Measurements from ENCODE around the gene HEMK1.
A peak's percentile ranks its signal among the peaks of the same experiment; 100 is the strongest.

Gene HEMK1

DNA sequence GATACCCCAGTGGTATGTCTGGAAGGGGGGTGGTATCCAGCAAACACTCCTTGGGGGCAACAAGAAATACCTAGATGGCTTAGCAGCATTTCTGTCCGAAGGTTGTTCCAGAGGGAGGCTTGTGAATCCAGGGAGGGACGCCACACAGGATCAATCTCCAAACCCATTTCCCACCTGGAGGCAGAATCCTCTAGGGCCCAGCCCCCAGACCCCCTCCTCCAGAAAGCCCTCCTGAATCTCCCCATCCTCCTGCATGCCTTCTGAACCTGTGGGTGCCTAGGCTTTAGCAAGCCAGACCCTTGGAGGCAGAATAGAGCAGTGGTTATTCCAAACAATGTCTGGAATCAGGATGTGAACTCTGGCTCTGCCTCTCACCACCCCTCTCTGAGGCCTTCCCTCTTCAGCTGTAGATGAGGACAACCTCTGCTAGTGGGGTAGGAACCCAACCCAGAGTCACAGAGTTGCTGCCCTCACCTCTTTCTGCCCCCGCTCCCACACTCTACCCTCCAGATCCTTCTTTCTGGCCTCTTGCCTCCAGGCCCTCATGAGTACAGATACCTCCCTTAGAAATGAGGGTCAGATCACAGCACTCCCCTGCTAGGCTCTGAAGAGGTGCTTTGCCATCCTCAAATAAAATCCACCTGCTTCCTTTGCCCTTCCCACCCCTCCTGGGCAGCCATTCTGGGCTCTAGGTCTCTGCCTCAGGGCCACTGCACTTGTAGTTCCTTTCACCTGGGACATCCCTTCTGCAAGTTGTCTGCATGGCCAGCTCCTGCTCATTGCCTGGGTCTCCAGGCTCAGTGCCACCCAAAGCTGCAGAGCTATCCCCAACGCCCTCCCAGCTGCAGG is 34.2 kb downstream of the HEMK1 start:
- DNase-seq = no peak

DNA sequence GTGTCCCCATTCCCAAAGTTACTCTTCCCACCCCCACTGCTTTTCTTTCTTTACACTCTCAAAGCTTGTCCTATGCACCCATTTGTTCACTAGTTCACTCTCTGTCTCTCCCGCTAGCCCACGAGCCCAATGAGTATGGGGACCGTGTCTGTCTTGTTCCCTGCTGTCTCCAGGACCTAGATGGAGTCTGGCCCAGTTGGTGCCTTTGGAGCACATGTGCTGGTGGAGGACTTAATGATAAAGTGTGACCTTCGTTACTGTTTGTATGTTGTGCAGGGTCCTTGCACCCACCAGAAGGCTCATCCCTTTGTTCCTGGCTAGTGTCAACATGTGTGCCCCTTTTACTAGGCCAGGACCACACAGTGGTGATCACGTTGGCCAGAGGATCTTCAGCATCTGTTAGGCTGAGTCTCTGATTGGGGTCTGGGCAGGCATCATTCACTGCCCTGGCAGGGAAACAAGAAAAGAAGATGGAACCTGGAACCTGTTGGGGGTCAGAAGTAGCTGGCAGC is 34.8 kb downstream of the HEMK1 start:
- no peak for DNase-seq

DNA sequence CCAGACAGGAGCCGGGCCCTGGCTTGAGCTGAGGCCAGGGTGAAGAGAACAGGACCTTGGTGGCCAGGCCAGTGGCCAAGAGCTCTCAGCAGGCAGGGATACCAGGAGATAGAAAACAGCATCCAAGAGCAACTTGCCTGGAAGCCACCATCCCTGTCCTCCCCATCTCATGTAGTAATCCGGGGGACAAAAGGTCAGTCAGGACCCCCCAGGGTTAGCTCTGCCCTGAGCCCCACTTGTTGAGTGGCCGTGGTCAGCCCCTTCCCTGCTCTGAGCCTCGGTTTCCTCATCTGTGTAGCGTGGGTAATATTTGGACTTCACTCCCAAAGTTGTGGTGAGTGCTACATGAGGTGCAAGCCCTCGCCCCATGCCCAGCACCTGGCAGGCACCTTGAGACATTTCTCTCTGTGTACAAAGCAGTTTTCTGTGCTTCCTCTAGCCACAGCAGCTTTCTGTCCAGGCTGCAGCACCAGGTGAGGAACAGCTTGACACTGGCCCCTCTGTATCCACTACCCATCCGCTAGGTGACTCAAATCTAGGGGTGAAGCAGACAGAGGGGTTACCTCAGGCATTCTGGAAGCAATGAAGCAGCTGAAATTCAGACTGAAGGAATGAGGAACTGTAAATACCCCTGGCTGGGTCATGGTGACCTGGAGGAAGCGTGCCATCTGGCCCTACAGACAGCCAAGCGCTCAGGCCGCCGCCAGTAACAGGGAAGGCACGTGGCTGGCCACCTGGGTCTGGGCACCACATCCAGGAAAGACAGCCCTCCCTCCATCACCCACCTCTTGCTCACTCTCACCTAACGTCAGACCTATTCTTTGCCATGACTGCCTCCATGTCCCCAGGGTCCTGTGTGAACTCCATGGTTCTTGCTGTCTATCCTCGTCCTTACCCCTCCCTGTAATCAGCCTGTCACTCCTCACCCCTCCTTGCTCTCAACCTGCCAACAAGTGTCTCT is 35.6 kb downstream of the HEMK1 start:
- no peak for DNase-seq

DNA sequence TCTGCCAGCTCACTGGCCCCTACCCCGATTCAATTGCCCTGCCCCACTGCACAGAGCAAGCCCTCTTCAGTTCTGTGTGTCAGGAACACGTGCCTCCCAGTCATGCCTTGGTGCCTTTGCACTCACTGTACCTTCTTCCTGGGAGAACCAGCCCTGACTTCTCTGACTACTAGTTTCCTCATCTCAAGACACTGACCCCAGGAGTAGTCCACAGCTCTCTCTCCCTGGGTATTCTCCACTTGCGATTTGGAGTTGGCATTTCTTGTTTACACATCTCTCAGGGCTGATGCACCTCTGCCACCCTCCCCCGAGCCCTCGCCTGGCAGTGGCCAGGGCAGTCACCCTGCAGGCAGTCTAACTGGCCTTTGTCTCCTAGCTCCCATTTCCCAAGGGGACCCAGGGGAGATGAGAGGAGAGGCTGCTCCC is 36.6 kb downstream of the HEMK1 start:
- no peak for DNase-seq

DNA sequence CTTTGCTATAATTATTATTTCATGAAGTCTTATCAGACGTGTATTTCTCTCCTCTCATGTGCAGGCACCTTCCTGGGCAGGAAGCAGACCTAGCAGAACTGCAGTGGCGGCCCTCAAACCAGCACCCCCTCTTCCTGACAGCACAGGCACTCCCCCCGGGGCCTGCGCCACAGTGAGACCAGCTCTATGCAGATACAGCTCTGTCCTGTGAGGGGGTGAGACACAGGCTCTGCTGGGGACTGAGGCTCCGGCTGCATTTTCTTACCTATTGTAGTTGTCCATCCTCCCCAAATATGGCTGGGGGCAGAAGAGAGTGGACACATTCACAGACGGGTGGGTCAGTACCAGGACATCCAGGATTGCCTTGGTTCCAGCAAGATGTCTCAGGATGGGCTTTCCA is 37.3 kb downstream of the HEMK1 start:
- no peak for DNase-seq

DNA sequence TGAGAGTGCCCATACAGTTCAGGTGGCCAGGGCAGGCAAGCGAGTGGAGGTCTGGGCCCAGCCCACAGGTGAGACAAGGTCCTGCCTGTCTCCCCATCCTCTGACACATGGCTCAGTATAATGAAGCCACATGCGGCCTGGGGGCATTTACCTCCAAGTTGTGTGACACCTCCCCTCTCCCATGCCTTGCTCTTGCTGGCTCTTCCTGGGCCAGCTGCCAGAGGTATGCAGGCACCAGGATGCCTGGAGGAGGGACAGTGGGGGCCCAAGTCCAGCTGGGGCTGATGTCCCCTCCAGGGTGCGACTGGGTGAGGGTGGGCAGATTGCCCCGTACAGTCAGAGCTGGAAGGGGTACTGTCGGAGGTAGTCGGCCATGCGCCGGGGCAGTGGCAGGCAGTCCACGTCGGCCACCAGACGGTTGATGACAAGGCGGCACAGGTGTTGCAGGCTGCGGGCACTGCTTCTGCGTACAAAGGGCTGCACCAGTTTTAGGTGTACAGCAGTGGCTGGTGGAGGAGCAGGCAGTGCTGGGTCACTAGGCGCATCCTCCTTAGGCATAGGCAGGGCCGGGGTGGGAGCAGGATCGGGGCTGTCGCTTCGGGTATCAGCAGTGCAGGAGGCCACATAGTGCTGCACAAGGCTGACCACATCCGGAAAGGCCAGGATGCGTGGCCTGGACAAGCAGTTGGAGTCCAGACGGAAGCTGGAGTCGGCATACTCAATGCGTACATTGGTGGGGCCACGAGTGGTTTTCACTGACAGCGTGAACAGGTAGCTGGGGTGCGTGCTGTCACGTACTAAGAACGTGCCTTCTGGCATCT is 38.2 kb downstream of the HEMK1 start:
- DNase-seq = no peak

DNA sequence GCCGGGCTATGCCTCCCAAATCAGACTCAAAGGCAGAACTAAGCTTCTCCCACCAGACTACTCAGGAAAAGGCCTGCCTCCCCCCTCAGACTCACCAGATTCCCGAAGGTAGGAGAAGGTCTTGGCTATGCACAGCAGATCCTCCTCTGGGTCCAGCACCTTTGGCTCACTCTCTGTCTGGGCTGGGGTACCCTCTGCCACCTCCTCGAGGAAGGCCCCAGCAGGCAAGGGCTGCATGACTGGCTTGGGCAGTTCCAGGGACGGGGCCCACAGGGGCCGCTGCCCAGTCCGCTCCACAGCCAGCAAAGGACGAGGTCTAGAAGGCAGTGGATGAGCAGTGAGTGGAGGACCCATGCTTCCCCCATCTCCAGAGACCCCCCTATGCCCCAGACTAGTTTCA is 39.0 kb downstream of the HEMK1 start:
- DNase-seq = no peak

DNA sequence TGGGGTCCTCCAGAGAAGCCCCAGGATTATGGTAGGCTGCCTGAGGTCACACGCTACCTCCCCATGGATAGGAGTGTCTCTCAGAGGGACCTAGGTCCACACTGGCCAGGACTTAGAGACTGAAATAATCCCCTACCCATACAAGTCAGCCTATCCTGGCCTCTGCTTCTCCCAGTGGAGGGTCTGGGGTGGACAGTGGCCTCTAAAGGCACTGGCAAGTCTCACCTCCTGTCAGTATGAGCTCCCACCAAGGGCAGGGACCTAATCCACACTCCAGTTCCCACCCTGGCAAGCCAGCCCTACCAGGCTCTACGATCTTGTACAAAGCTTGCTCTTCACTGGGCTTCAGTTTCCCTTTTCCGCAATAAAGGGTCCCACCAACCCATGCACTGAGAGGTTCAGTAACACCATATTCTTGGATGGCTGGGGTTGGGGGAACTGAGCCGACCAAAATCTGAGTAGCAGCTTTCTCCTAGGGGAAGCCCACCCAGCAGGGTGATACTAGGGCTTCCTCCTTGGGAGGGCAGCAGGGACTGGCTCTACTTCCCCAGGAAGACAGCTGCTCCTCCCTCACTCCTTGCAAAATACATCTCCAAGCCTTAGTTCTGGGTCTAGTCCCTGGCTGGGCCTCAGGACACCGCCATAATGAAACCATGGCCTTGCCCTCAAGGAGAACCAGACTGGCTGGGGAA is 39.9 kb downstream of the HEMK1 start:
- no peak for DNase-seq

DNA sequence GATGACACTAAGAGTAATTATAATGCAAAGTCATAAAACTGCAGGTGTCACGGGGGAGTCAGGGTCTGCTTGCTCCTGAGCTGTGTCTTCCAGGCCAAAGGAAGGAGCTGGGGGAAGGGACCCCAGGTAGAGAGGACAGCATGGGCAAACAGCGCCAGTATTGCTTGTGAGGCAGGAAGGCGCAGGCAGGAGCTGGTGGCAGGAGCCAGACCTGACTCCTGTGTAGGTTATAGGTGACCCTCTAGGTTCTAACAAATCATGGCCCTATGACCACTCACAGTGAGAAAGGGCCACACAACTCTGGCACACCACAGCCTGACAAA is 40.4 kb downstream of the HEMK1 start:
- no peak for DNase-seq

DNA sequence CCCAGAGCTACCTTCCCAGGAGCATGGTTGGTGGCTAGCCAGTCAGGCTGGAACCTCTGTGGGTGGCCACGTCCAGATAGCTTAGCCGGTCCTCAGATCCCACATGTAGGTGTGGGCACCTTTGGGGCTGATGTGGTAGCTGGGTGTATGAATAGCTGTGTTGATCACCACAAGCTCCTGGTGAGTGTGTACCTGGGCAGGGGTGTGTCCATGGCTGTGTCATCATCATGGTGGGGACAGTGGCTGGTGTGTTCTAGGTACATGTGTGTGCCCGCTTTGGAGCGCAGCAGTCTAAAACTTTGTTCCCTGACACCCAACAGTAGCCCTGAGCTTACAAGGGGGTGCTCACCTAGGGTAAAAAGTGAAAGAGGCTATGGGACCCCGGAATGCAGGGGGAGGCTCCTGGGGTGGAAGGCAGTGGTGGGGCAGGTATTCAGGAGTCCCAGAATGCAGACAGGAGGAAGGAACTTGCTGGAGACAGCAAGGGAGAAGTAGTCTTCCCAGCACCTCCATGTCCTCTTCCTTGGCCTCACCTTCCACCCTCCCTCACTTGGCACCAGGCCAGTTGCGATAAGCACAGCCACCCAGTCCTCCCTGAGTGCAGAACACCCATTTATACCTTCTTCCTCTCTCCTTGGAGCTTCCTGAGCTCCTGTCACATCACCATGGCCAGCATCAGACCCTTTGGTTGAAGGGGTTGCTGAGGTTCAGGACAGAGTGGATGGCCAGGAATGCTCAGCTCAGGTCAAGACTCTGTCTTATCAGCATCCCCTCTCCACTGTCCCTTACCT is 41.1 kb downstream of the HEMK1 start:
- no peak for DNase-seq

DNA sequence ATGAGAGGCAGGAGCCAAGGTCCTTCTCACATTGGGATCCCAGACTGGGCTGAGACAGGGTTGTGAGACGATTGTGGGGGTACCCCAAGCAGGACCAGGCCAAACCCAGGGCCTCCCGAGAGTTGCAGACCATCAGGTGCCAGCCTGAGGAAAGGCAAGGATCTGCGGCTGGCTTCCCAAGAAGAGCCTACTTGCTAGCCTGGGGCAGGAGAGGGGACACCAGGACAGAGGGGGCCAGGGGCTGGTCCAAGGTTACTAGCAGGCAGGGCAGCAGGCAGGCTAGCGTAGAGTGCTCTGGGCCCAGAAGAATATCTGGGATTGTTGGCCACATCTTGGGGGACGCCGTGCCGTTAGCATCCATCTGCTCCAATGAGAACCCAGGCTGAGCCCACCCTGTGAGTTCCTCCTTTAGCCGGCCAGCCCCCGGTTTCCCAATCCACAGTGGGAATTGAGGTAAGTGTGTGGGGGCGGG is 41.7 kb downstream of the HEMK1 start:
- no peak for DNase-seq

DNA sequence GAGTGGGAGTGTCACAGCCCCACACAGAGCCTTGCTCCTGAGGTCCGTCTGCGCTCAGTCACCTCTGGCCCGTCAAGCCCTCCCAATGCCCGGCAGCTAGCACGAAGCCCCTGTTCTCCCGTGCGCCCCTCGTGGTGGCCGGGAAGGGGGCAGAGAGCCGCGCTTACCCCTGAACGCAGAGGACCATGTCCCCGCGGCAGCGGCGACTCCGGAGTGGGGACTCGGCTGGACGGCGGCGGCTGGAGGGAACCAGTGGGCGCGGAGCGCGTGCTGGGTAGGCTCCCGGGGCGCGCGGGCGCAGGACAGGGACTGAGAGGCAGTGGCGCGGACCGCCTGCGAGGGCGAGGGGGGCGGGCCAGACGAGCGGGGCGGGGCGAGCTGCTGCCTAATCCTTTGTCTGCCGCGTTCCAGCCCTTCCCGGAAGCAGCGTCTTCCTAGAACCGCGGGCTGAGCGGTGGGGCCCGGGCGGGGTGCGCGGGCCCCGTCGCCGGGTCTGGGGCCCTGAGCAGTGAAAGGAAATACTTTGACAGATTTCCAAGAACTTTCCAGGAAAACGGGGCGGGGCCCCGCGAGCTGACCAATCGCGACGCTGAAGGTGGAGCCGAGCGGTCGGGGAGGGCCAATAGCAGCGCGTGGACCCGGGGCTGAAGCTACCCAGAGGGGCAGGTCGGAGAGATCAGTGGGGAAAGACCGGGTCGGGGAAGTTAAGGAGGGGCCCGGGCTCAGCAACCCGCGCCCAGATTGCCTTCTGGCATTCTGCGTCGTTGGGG is 42.3 kb downstream of the HEMK1 start, which contains the start of gene CISH:
Gene CISH (minus strand): TSS at position 311 of the 770 bp plus-strand sequence. CDS start 124 bp downstream, at position 187.
- peak; percentile 78 for DNase-seq

DNA sequence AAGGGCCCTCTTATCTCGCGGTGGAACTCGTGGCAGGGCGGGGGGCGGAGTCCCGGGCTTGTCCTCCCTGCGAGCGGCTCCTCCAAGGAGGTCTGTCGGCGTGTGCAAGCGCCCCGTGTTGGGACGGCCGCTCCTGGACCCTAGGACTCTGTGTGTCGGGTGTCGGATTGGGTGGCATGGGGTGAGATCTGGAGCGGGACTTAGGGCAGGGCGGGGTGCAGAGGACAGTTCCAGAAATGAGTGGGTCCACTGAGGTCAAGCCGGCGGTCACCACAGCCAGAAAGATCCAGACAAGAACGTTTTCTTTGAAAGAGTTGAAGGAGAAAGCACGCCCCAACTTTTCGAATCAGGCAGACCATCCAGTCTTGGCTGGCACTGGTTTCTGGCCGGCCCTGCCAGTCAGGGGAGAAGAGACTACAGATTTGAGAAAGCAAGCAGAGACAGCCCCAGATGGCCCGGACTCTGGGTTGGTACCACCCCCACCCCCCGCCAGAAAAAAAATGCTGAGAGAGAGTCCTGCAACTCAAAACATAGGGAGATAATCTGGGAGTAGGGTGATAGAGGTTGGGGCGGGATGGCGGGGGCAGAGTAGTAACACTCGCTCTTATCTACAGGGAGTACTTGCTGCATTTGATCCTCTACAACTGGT is 43.0 kb downstream of the HEMK1 start:
- DNase-seq = no peak

DNA sequence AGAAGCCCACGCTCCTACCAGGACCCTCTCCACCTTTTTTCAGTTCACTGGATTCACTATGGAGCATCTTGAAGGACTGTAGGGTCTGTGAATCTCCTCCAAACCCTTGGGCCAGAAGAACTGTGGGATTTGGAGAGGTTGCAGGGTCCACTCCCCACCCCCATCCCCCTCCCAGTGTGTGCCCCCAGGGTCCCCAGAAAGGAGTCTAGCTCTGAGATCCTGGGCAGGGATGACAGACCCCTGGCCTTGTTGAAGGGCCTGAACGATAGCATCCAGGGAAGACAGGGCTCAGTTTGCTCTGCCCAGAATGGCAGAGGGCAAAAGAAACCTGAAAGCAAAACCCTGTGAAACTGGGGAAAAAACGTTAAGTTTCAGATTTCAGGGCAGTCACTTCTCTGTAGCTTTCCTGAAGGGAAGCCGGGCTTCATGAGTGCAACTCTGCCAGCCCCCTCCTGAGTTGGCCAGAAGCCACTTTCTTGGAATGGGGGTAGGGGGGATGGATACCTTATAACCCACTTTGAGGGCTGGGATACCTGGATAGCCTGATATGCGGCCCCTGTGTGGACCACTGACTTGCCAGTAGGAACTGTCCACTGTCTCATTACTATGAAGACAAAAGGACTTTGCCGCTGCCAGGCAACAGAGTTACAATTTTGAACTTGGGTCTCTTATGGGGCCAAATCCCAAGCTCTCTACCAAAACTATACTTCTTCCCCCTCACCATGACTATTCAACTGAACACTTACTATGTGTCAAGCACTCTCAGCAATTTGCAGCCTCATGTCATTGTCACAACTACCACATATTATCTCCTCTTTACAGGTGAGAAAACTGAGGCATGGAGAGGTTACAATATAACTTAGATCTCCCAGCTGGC is 43.9 kb downstream of the HEMK1 start:
- DNase-seq = no peak

DNA sequence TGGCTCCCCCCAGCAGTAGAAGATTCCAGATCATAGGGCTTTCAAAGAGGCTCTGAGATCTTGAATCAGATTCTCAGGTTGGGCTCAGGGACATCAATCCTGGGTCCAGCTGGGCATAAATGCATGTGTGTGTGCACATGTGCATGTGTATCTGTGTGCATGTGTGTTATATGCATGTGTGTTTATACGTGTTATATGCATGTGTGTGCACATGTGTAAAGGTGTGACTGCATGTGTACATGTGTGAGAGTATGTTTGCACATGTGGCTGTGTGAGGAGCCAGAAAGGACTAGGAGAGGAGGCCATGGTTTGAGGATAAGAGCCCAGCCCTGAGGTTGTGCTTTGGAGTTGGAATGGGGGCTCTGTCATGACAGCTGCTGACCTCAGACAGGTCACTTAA is 45.9 kb downstream of the HEMK1 start:
- DNase-seq = no peak

DNA sequence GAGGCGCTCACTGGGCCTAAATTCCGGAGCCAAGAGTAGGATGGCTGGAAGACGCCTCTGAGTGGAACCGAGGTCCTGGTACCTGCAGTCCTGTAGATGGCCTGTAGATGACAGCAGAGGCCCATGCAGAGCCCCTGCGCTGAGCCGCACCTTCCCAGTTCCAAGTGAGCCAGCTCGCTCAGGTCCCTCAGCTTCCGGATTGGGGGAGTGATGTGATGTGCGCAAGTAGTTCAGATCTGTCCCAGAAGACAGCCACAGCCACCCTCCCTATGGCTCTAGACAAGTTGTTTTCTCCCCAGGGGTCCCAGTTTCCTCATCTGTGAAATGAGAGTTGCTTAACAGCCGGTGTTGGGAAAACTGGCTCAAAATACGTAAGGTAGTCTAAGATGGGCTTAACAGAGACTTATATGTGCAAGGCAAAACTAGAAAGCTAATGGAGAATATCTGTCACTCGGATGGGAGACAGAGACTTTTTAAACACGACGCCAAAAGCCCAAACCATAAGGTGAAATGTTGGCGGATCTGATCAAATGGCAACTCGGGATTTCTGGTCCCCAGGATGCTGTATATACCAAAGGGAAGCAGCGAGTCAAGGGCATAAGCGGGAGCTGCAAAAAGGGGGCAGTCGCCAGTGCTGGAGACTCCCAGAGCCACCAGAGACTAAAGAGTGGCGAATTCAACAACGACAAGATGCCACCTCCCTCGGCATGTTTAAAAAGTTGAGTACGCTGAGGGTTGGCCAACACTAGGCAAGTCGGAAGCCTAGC is 46.9 kb downstream of the HEMK1 start:
- peak; percentile 73 for DNase-seq

DNA sequence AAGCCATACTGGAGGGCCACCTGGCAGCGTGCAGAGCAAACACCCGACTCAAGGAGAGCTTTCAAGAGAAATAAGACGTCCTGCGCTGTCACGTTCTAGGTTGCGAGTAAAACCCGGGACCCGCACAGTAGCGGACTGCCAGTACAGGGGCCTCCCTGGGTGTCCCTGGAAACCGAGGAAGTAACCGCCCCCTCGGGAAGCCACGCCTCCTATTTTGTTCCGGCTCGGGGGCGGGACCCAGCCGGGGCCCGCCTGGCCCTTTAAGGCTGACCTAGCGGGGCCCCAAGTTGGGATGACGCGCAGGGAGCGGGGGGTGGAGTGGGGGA is 47.4 kb downstream of the HEMK1 start:
- peak; percentile 73 for DNase-seq
